GM12878 (cell line): ENCODE data around the gene PBRM1. TPM values are rescaled to one million over a fixed set of nuclear protein-coding genes. Genes with fewer than 3 reads are reported as not detected.

Experiments used
- ATAC-seq: fragments of 200-7000 bp; cut with Tn5 transposase; 3 replicates; pipeline ENCODE4 v1.9.1; 2020; ENCODE audit warnings: mild to moderate bottlenecking, moderate library complexity
- BruUV-seq: library from RNA; stranded (reverse); fragments of 400-500 nt; replicated peaks from 2 replicates; lab custom pipeline; 2021; lab: Mats Ljungman, UMichigan
- CTCF ChIA-PET: fragments of 300-600 bp; sonication (Branson Sonifier 250); formaldehyde crosslinking; extraction: SDS; loops from one replicate; lab custom pipeline; 2021; ENCODE audit warnings: inconsistent platforms; lab: Yijun Ruan, JAX
- POLR2A ChIA-PET: fragments of 350-600 bp; formaldehyde crosslinking; extraction: SDS; loops from one replicate; lab custom pipeline; 2021; ENCODE audit warnings: inconsistent platforms; lab: Charles Lee
- RAD21 ChIA-PET: fragments of 300-600 bp; sonication (Branson Sonifier 250); formaldehyde crosslinking; loops from one replicate; lab custom pipeline; 2023; ENCODE audit warnings: antibody characterized with exemption; ENCODE audit not compliant: unreplicated experiment; lab: Charles Lee
- SMC1A ChIA-PET: fragments of 300-600 bp; sonication (Branson Sonifier 250); formaldehyde crosslinking; loops from one replicate; lab custom pipeline; 2023; ENCODE audit not compliant: unreplicated experiment, uncharacterized antibody; lab: Charles Lee
- DNase-seq: peaks from one replicate; pipeline ENCODE4 v3.0.0-alpha.2; 2011; ENCODE audit warnings: low read depth, low spot score
- FAIRE-seq: peaks from 3 replicates; lab custom pipeline; 2011; peaks lifted over from hg19 to GRCh38; lab: Jason Lieb, UNC
- H2AFZ ChIP-seq: 2 replicates; pipeline ENCODE4 v1.6.0; 2011; ENCODE audit warnings: low read depth, low read length, control low read depth; ENCODE audit not compliant: control insufficient read depth
- H3K27ac ChIP-seq: 2 replicates; pipeline ENCODE4 v1.5.1; 2011; ENCODE audit warnings: control low read depth; ENCODE audit not compliant: control insufficient read depth, insufficient read depth
- H3K27me3 ChIP-seq, 2 experiments: replicated peaks in 1 of 2; 2 replicates each; pipeline versions ENCODE4 v1.6.0 to v1.6.1; 2011; ENCODE audit warnings: low read length in 1 of 2; ENCODE audit not compliant: control insufficient read depth in 2 of 2, insufficient read depth in 2 of 2
- H3K36me3 ChIP-seq, 2 experiments: 2 replicates each; pipeline ENCODE4 v1.5.1; 2011; ENCODE audit warnings: low read length in 1 of 2; ENCODE audit not compliant: control insufficient read depth in 2 of 2, insufficient read depth in 2 of 2
- H3K4me1 ChIP-seq: 2 replicates; pipeline ENCODE4 v1.6.1; 2011; ENCODE audit warnings: mild to moderate bottlenecking, low read length, moderate library complexity, mixed read lengths; ENCODE audit not compliant: control insufficient read depth, insufficient read depth
- H3K4me2 ChIP-seq: 2 replicates; pipeline ENCODE4 v1.6.0; 2011; ENCODE audit warnings: control low read depth; ENCODE audit not compliant: control insufficient read depth, insufficient read depth
- H3K4me3 ChIP-seq: fragments of 200-600 bp; sonication (generic); 2 replicates; pipeline ENCODE4 v1.5.1; 2016
- H3K79me2 ChIP-seq: 2 replicates; pipeline ENCODE4 v1.6.0; 2011; ENCODE audit warnings: low read length; ENCODE audit not compliant: control insufficient read depth, insufficient read depth
- H3K9ac ChIP-seq: 2 replicates; pipeline ENCODE4 v1.8.0; 2011; ENCODE audit warnings: low read length, control low read depth, mixed read lengths; ENCODE audit not compliant: control insufficient read depth, insufficient read depth
- H3K9me3 ChIP-seq: replicated peaks from 3 replicates; pipeline ENCODE4 v1.5.1; 2011; ENCODE audit warnings: mild to moderate bottlenecking, low read length; ENCODE audit not compliant: control insufficient read depth, insufficient read depth
- H4K20me1 ChIP-seq: 2 replicates; pipeline ENCODE4 v1.6.0; 2011; ENCODE audit not compliant: control insufficient read depth, insufficient read depth
- BHLHE40 ChIP-seq, 2 experiments: fragments of 450-650 bp in 1 of 2; IDR thresholded peaks; 2 replicates each; pipeline ENCODE4 v1.6.1; 2011 to 2017; ENCODE audit warnings: low read depth in 2 of 2, borderline replicate concordance in 1 of 2, improper control_type of control experiment in 1 of 2, low read length in 1 of 2, mild to moderate bottlenecking in 1 of 2
- CBFB ChIP-seq: IDR thresholded peaks from 2 replicates; pipeline ENCODE4 v1.6.1; 2016; ENCODE audit warnings: antibody characterized with exemption, low read depth
- EP300 ChIP-seq, 2 experiments: fragments of 150-350 bp in 1 of 2; IDR thresholded peaks; 2 replicates each; pipeline ENCODE4 v1.6.1; 2011 to 2012; ENCODE audit warnings: low read depth in 2 of 2, low read length in 2 of 2, borderline replicate concordance in 1 of 2, improper control_type of control experiment in 1 of 2, inconsistent platforms in 1 of 2; ENCODE audit not compliant: control insufficient read depth in 1 of 2
- IRF4 ChIP-seq: IDR thresholded peaks from 2 replicates; pipeline ENCODE4 v1.6.1; 2011; ENCODE audit warnings: low read depth, low read length
- JUNB ChIP-seq: IDR thresholded peaks from 2 replicates; pipeline ENCODE4 v1.6.1; 2016; ENCODE audit warnings: antibody characterized with exemption, mild to moderate bottlenecking
- MYC ChIP-seq: IDR thresholded peaks from 2 replicates; pipeline ENCODE4 v1.6.1; 2011; ENCODE audit warnings: mild to moderate bottlenecking, low read length, moderate library complexity, inconsistent platforms; ENCODE audit not compliant: insufficient read depth, insufficient replicate concordance, insufficient read length, severe bottlenecking
- NFIC ChIP-seq: IDR thresholded peaks from 2 replicates; pipeline ENCODE4 v1.6.1; 2012; ENCODE audit warnings: low read depth, mild to moderate bottlenecking, inconsistent platforms, low read length, moderate library complexity
- SKIL ChIP-seq: fragments of 450-650 bp; IDR thresholded peaks from 2 replicates; pipeline ENCODE4 v1.6.1; 2017; ENCODE audit warnings: mild to moderate bottlenecking, low read depth, inconsistent platforms; ENCODE audit not compliant: poor library complexity, severe bottlenecking
- SPI1 ChIP-seq: IDR thresholded peaks from 2 replicates; pipeline ENCODE4 v1.6.1; 2011; ENCODE audit warnings: low read depth, mild to moderate bottlenecking, low read length, moderate library complexity, borderline replicate concordance; ENCODE audit not compliant: insufficient read depth
- TBL1XR1 ChIP-seq: IDR thresholded peaks from 2 replicates; pipeline ENCODE4 v1.6.1; 2012; ENCODE audit warnings: low read depth, low read length, improper control_type of control experiment
- ZZZ3 ChIP-seq: IDR thresholded peaks from 2 replicates; pipeline ENCODE4 v1.6.1; 2011; ENCODE audit warnings: low read depth; ENCODE audit not compliant: control insufficient read depth, insufficient read length
- WGBS: methylation state at CpG from one replicate; pipeline ENCODE4 v1.1.6; 2016; ENCODE audit warnings: low lambda C conversion rate; ENCODE audit not compliant: insufficient replicate concordance, insufficient coverage; ENCODE audit errors: missing lambda C conversion rate; 5-methylcytosine and 5-hydroxymethylcytosine counted together
- in situ Hi-C: fragments of 300-500 bp; cut with MboI; formaldehyde crosslinking; loops from 9 replicates; pipeline ENCODE4 v1.14.3; 2018; ENCODE audit warnings: mixed read lengths
- intact Hi-C: fragments of 100-400 bp; cut with micrococcal nuclease; formaldehyde crosslinking; loops from one replicate; pipeline ENCODE4 v1.14.2; 2022; ENCODE audit not compliant: unreplicated experiment
- polyA plus RNA-seq, 11 experiments: library from polyadenylated mRNA; depleted of rRNA in 4 of 11; unstranded in 6 of 11; stranded (reverse) in 5 of 11; fragments of >200 nt; fragmentation: Nextera tagmentation in 4 of 11; fragmentation: Illumina TruSeq in 1 of 11; extraction: Ambion mirVana in 4 of 11; extraction: Trizol in 1 of 11; gene quantifications; 1 replicate in 1 of 11; 2 replicates in 10 of 11; pipeline versions ENCODE4 v1.2.1 to v1.2.3, GENCODE V29; 2011 to 2016; ENCODE audit warnings: inconsistent platforms in 2 of 11, missing spikeins in 2 of 11, low read depth in 1 of 11
- total RNA-seq, 4 experiments: library from RNA; depleted of rRNA in 3 of 4; stranded (reverse); fragments of >200 nt in 3 of 4; fragmentation: Illumina TruSeq in 1 of 4; extraction: Trizol in 1 of 4; gene quantifications; 2 replicates each; pipeline versions ENCODE4 v1.2.1 to v1.2.3, GENCODE V29; 2013 to 2021
- TF ChIP-seq, protein P1 (sequence below): fragments of 450-650 bp; IDR thresholded peaks from 2 replicates; pipeline ENCODE4 v1.6.1; 2017; ENCODE audit warnings: mild to moderate bottlenecking

PBRM1 gene
- total and polyA plus RNA-seq, 10 of the 15 experiments (the other 5 are each of a cell fraction or from before 2014, with no cell fraction given): 8.9 to 88.9 (median 39.3) TPM

DNA sequence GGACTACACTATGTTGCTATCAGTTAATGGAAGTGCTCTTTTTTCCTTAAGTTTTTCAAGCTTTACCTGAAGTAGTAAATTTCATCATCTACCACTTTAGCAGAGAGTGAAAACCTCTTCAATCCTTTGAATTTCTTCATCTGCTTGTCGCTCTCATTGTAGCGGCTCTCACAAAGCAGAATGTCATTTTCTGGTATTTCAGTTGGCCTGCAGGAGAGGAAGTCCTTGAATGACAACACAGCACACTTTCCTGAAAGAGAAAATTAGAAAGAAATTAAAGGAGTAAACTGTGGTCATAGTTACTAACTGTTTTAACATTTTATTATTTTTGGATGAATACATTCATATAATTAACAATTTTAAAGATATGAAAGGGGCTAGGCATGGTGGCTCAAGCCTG, 121.7 kb downstream of the PBRM1 start:
- POLR2A ChIA-PET: interaction anchor here (0.6 kb wide), 1 partner anchor 67 kb away, joined by 4 read pairs; no protein-coding TSS in a partner anchor
- in situ Hi-C loops: no loop called here

More for the DNA sequence above, 121.7 kb downstream of the PBRM1 start:
- intact Hi-C loops: no loop called here
- FAIRE-seq (no peak), ATAC-seq (no peak), DNase-seq (no peak)
- BruUV-seq: no TSS peak
- no peaks in the 10 kb centered on the region for H3K4me1 ChIP-seq
- no peak overlapping the region for H3K9ac ChIP-seq
- H3K4me2 ChIP-seq: no peak overlapping the region
- WGBS: 100% methylated on average over 2 of the region's 2 CpGs
- ChIA-PET CTCF (interaction anchor here (0.7 to 1.2 kb wide), 2 partner anchors 19 to 32 kb away, joined by 3 read pairs; no protein-coding TSS in a partner anchor), RAD21 (no interaction called here), SMC1A (no interaction called here)
- H2AFZ ChIP-seq: no peak overlapping the region
- no peaks in the 10 kb centered on the region for H4K20me1 ChIP-seq
- H3K27ac ChIP-seq: no peak overlapping the region
- peaks cover 3 to 29% of the 10 kb centered on the region in 2 experiments; a peak in 3 of 4 replicates for H3K36me3 ChIP-seq
- no peak overlapping the region for H3K4me3 ChIP-seq
- TF ChIP-seq BHLHE40 (IDR thresholded peaks at IDR 0.05; ENCODE audit: borderline replicate concordance in 1 of 2, low read depth in 2 of 2, low read length in 1 of 2): no peak
- TF ChIP-seq, protein P1, sequence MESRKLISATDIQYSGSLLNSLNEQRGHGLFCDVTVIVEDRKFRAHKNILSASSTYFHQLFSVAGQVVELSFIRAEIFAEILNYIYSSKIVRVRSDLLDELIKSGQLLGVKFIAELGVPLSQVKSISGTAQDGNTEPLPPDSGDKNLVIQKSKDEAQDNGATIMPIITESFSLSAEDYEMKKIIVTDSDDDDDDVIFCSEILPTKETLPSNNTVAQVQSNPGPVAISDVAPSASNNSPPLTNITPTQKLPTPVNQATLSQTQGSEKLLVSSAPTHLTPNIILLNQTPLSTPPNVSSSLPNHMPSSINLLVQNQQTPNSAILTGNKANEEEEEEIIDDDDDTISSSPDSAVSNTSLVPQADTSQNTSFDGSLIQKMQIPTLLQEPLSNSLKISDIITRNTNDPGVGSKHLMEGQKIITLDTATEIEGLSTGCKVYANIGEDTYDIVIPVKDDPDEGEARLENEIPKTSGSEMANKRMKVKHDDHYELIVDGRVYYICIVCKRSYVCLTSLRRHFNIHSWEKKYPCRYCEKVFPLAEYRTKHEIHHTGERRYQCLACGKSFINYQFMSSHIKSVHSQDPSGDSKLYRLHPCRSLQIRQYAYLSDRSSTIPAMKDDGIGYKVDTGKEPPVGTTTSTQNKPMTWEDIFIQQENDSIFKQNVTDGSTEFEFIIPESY: no peak
- TF ChIP-seq EP300 (IDR thresholded peaks at IDR 0.05; ENCODE audit: borderline replicate concordance in 1 of 2, control insufficient read depth in 1 of 2, low read depth in 2 of 2, low read length in 2 of 2): no peak
- TF ChIP-seq MYC: no peak
- no peak for TF ChIP-seq SKIL
- TF ChIP-seq IRF4: no peak
- TF ChIP-seq JUNB: no peak
- no peak for TF ChIP-seq TBL1XR1
- TF ChIP-seq CBFB: no peak
- no peak for TF ChIP-seq NFIC
- no peak for TF ChIP-seq SPI1
- no peak for TF ChIP-seq ZZZ3
- H3K27me3 ChIP-seq: no peaks in the 10 kb centered on the region
- H3K79me2 ChIP-seq: no peaks in the 10 kb centered on the region
- no peaks in the 10 kb centered on the region for H3K9me3 ChIP-seq
